GM19397 (cell line): Measurements from ENCODE around the gene NHLH1.
A peak's percentile ranks its signal among the peaks of the same experiment; 100 is the strongest.

ENCODE experiments used
- ATAC-seq: cut with Tn5 transposase; IDR thresholded peaks from one replicate; pipeline ENCODE4 v1.9.1; 2021; ENCODE audit warnings: mild to moderate bottlenecking, moderate library complexity; ENCODE audit not compliant: unreplicated experiment

NHLH1 gene

GRCh38 chr1:160366731-160367515 lies at the start of gene NHLH1:
TSS of gene NHLH1 (plus strand) at chr1:160367071. CDS start at chr1:160370732, 3,661 bp downstream.
- ATAC-seq = no peak

GRCh38 chr1:160322831-160323230 lies 44.0 kb upstream of the NHLH1 start:
- no peak for ATAC-seq

- no peak for ATAC-seq
Observed at GRCh38 chr1:160325252-160325651, 41.6 kb upstream of the NHLH1 start.

GRCh38 chr1:160326418-160326817 lies 40.5 kb upstream of the NHLH1 start:
- no peak for ATAC-seq

GRCh38 chr1:160328184-160328583 lies 38.7 kb upstream of the NHLH1 start:
- ATAC-seq = no peak

GRCh38 chr1:160330119-160330518 lies 36.8 kb upstream of the NHLH1 start:
- ATAC-seq = no peak

GRCh38 chr1:160332516-160332915 lies 34.4 kb upstream of the NHLH1 start:
- ATAC-seq = no peak

GRCh38 chr1:160338580-160338979 lies 28.3 kb upstream of the NHLH1 start:
- no peak for ATAC-seq

- no peak for ATAC-seq
Observed at GRCh38 chr1:160340146-160340545, 26.7 kb upstream of the NHLH1 start.

GRCh38 chr1:160340866-160341265 lies 26.0 kb upstream of the NHLH1 start:
- ATAC-seq = no peak

GRCh38 chr1:160342526-160342925 lies 24.3 kb upstream of the NHLH1 start:
- no peak for ATAC-seq

- ATAC-seq = peak; percentile 93
Observed at GRCh38 chr1:160342953-160343869, 23.7 kb upstream of the NHLH1 start, which contains the start of the genes COPA and NCSTN. TSS of gene COPA (minus strand) at chr1:160343250. CDS start at chr1:160343170, 80 bp downstream. TSS of gene NCSTN (plus strand) at chr1:160343383. CDS start at chr1:160343397, 14 bp downstream.

- ATAC-seq = no peak
Observed at GRCh38 chr1:160344241-160344640, 22.6 kb upstream of the NHLH1 start.

GRCh38 chr1:160344936-160345335 lies 21.9 kb upstream of the NHLH1 start:
- ATAC-seq = no peak

- no peak for ATAC-seq
Observed at GRCh38 chr1:160346463-160346862, 20.4 kb upstream of the NHLH1 start.

GRCh38 chr1:160346958-160347357 lies 19.9 kb upstream of the NHLH1 start:
- ATAC-seq = no peak

GRCh38 chr1:160351629-160352028 lies 15.2 kb upstream of the NHLH1 start:
- ATAC-seq = no peak

- no peak for ATAC-seq
Observed at GRCh38 chr1:160352555-160352954, 14.3 kb upstream of the NHLH1 start.

- no peak for ATAC-seq
Observed at GRCh38 chr1:160353223-160353622, 13.6 kb upstream of the NHLH1 start.

- ATAC-seq = no peak
Observed at GRCh38 chr1:160354388-160354985, 12.4 kb upstream of the NHLH1 start.

- no peak for ATAC-seq
Observed at GRCh38 chr1:160357286-160358002, 9.4 kb upstream of the NHLH1 start.
